ENCODE measurements around the gene RAB6B. TPM values are rescaled to one million over a fixed set of nuclear protein-coding genes. Genes with fewer than 3 reads are reported as not detected.

The RAB6B gene
- total and polyA plus RNA-seq, 2 experiments from 2014 or later: 2.6 to 3.0 TPM

GRCh38 chr3:133905376-133905775, 9.7 kb upstream of the RAB6B start:
- Histone ChIP-seq H3K4me1 (ENCODE audit: low read depth) (no peaks in the 10 kb centered on the region), H3K9me3 (ENCODE audit: low read depth) (no peaks in the 10 kb centered on the region), H3K36me3 (no peaks in the 10 kb centered on the region), H3K27me3 (peaks cover 17% of the 10 kb centered on the region), H3K4me3 (no peak overlapping the region), H3K27ac (no peak overlapping the region)
- no peak for DNase-seq (ENCODE audit: low read depth in 1 of 2, low spot score in 1 of 2)
- TF ChIP-seq, protein P1, sequence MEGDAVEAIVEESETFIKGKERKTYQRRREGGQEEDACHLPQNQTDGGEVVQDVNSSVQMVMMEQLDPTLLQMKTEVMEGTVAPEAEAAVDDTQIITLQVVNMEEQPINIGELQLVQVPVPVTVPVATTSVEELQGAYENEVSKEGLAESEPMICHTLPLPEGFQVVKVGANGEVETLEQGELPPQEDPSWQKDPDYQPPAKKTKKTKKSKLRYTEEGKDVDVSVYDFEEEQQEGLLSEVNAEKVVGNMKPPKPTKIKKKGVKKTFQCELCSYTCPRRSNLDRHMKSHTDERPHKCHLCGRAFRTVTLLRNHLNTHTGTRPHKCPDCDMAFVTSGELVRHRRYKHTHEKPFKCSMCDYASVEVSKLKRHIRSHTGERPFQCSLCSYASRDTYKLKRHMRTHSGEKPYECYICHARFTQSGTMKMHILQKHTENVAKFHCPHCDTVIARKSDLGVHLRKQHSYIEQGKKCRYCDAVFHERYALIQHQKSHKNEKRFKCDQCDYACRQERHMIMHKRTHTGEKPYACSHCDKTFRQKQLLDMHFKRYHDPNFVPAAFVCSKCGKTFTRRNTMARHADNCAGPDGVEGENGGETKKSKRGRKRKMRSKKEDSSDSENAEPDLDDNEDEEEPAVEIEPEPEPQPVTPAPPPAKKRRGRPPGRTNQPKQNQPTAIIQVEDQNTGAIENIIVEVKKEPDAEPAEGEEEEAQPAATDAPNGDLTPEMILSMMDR (IDR thresholded peaks at IDR 0.05; ENCODE audit: low read depth, low read length): no peak

DNA sequence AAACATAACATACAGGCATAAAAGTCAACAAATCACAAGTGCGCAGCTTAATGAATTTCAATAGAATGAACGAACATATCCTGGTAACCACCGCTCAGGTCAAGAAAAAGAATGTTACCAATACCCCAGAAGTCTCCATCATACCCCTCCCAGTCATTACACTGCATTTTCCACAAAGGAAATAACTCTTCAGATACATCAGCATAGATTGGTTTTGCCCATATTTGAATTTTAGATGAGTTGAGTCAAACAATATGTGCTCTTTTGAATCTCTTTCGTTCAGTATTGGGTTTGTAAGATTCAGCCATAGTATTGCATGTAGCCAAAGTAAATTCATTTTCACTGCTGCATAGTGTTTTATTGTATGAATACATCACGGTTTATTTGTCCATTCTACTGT, 6.2 kb upstream of the RAB6B start:
- TF ChIP-seq, protein P1 (IDR thresholded peaks at IDR 0.05; ENCODE audit: low read depth, low read length): no peak
- H3K36me3 ChIP-seq: no peaks in the 10 kb centered on the region
- no peaks in the 10 kb centered on the region for H3K4me1 ChIP-seq (ENCODE audit: low read depth)
- H3K27ac ChIP-seq: no peak overlapping the region
- DNase-seq (ENCODE audit: low read depth in 1 of 2, low spot score in 1 of 2): no peak
- H3K27me3 ChIP-seq: peaks cover 52% of the 10 kb centered on the region
- no peaks in the 10 kb centered on the region for H3K9me3 ChIP-seq (ENCODE audit: low read depth)
- H3K4me3 ChIP-seq: no peak overlapping the region

DNA sequence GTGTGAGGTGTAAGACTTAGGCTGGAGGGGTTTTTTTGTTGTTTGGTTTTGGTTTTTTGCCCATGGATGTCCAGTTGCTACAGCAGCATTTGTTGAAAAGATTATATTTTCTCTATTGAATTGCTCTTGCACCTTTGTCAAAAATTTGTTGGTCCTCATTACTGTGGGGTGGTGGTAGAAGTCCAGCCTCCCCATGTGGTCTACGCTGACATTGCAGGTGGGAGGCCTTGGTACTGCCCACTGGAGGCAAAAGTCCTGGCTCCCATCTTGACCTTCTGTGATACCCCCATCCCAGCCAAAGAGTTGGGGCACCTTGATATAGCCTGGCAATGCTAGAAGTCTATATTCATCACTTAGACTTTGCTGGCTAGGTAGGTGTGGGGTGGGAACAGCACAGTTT, 5.4 kb upstream of the RAB6B start:
- H3K4me3 ChIP-seq: no peak overlapping the region
- TF ChIP-seq, protein P1 (IDR thresholded peaks at IDR 0.05; ENCODE audit: low read depth, low read length): peak; percentile 12
- H3K4me1 ChIP-seq (ENCODE audit: low read depth): no peaks in the 10 kb centered on the region
- no peaks in the 10 kb centered on the region for H3K36me3 ChIP-seq
- DNase-seq (ENCODE audit: low read depth in 1 of 2, low spot score in 1 of 2): no peak
- no peak overlapping the region for H3K27ac ChIP-seq
- no peaks in the 10 kb centered on the region for H3K9me3 ChIP-seq (ENCODE audit: low read depth)
- H3K27me3 ChIP-seq: peaks cover 60% of the 10 kb centered on the region

- Histone ChIP-seq H3K36me3 (no peaks in the 10 kb centered on the region), H3K27me3 (peaks cover 71% of the 10 kb centered on the region), H3K4me3 (no peak overlapping the region), H3K27ac (no peak overlapping the region), H3K9me3 (ENCODE audit: low read depth) (no peaks in the 10 kb centered on the region), H3K4me1 (ENCODE audit: low read depth) (no peaks in the 10 kb centered on the region)
- TF ChIP-seq, protein P1 (IDR thresholded peaks at IDR 0.05; ENCODE audit: low read depth, low read length): no peak
- no peak for DNase-seq (ENCODE audit: low read depth in 1 of 2, low spot score in 1 of 2)
These were observed 3.6 kb upstream of the RAB6B start for GRCh38 chr3:133899311-133899710.

- TF ChIP-seq, protein P1 (IDR thresholded peaks at IDR 0.05; ENCODE audit: low read depth, low read length): no peak
- Histone ChIP-seq H3K36me3 (no peaks in the 10 kb centered on the region), H3K4me1 (ENCODE audit: low read depth) (no peaks in the 10 kb centered on the region), H3K4me3 (no peak overlapping the region), H3K9me3 (ENCODE audit: low read depth) (no peaks in the 10 kb centered on the region), H3K27ac (no peak overlapping the region), H3K27me3 (peaks cover 87% of the 10 kb centered on the region)
- no peak for DNase-seq (ENCODE audit: low read depth in 1 of 2, low spot score in 1 of 2)
These were observed 1.9 kb upstream of the RAB6B start for GRCh38 chr3:133897547-133897946.

Measured in cardiac muscle cell (in vitro differentiated cells and primary cell).